ENCODE measurements around the gene AFG3L2. TPM values are rescaled to one million over a fixed set of nuclear protein-coding genes. Genes with fewer than 3 reads are reported as not detected.
A peak's percentile ranks its signal among the peaks of the same experiment; 100 is the strongest.

Gene AFG3L2
- total and polyA plus RNA-seq, 2 experiments from 2014 or later = 44.1 to 60.8 TPM

GRCh38 chr18:12336887-12337286 lies 40.1 kb downstream of the AFG3L2 start:
- no peaks in the 10 kb centered on the region for H3K36me3 ChIP-seq (replicated peaks; ENCODE audit: insufficient read depth, low read depth)
- H3K4me3 ChIP-seq = no peak overlapping the region
- H2AFZ ChIP-seq = no peak overlapping the region
- no peak overlapping the region for H3K27ac ChIP-seq
- no peaks in the 10 kb centered on the region for H3K79me2 ChIP-seq
- peak overlapping the region; percentile 34 for H3K4me2 ChIP-seq
- peak; percentile 29 for DNase-seq (ENCODE audit: low spot score)
- peaks cover 32% of the 10 kb centered on the region for H3K4me1 ChIP-seq (ENCODE audit: insufficient read depth)
- H4K20me1 ChIP-seq (ENCODE audit: insufficient read depth, poor library complexity, severe bottlenecking) = no peaks in the 10 kb centered on the region
- H3K9me3 ChIP-seq (ENCODE audit: low read depth) = no peaks in the 10 kb centered on the region
- 17% methylated on average over 6 of the region's 6 CpGs for WGBS (ENCODE audit: low lambda C conversion rate, missing lambda C conversion rate)
- no peak for TF ChIP-seq EZH2 (IDR thresholded peaks at IDR 0.05; ENCODE audit: borderline replicate concordance)
- no peak for TF ChIP-seq EZH2phosphoT487 (IDR thresholded peaks at IDR 0.05; ENCODE audit: low read depth, severe bottlenecking, unreplicated experiment)
- TF ChIP-seq CTCF (IDR thresholded peaks at IDR 0.05; ENCODE audit: poor library complexity) = no peak
- no peaks in the 10 kb centered on the region for H3K27me3 ChIP-seq
- no peaks in the 10 kb centered on the region for H3K9me2 ChIP-seq (replicated peaks; ENCODE audit: insufficient read depth)

DNA sequence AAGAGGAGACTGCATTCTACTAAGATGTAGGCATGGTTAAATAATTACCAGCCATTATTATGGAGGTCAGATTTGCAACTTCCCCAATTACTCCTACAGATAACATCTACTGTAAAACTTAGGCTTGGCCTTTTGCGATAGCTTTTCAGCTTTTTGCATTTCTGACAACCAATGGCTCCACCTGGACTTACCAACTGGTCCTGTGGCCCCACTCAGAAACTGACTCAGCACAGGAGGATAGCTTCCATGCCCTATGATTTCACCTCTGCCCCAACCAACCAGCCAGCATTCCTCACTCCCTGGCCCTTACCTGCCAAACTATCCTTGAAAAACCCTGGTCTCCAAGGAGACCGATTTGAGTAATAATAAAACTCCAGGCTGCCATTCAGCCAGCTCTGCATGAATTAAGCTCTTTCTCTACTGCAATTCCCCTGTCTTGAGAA lies 40.8 kb downstream of the AFG3L2 start:
- DNase-seq (ENCODE audit: low spot score) = no peak
- TF ChIP-seq CTCF (IDR thresholded peaks at IDR 0.05; ENCODE audit: poor library complexity) = no peak
- TF ChIP-seq EZH2 (IDR thresholded peaks at IDR 0.05; ENCODE audit: borderline replicate concordance) = no peak
- TF ChIP-seq EZH2phosphoT487 (IDR thresholded peaks at IDR 0.05; ENCODE audit: low read depth, severe bottlenecking, unreplicated experiment) = no peak
- no peaks in the 10 kb centered on the region for H3K79me2 ChIP-seq
- no peaks in the 10 kb centered on the region for H3K27me3 ChIP-seq
- H3K9me2 ChIP-seq (replicated peaks; ENCODE audit: insufficient read depth) = no peaks in the 10 kb centered on the region
- H4K20me1 ChIP-seq (ENCODE audit: insufficient read depth, poor library complexity, severe bottlenecking) = no peaks in the 10 kb centered on the region
- no peak overlapping the region for H2AFZ ChIP-seq
- H3K9me3 ChIP-seq (ENCODE audit: low read depth) = no peaks in the 10 kb centered on the region
- WGBS (ENCODE audit: low lambda C conversion rate, missing lambda C conversion rate) = 47% methylated on average over 2 of the region's 2 CpGs
- no peaks in the 10 kb centered on the region for H3K36me3 ChIP-seq (replicated peaks; ENCODE audit: insufficient read depth, low read depth)
- H3K4me2 ChIP-seq = peak overlapping the region; percentile 34
- H3K4me1 ChIP-seq (ENCODE audit: insufficient read depth) = peaks cover 32% of the 10 kb centered on the region
- no peak overlapping the region for H3K4me3 ChIP-seq
- H3K27ac ChIP-seq = no peak overlapping the region

DNA sequence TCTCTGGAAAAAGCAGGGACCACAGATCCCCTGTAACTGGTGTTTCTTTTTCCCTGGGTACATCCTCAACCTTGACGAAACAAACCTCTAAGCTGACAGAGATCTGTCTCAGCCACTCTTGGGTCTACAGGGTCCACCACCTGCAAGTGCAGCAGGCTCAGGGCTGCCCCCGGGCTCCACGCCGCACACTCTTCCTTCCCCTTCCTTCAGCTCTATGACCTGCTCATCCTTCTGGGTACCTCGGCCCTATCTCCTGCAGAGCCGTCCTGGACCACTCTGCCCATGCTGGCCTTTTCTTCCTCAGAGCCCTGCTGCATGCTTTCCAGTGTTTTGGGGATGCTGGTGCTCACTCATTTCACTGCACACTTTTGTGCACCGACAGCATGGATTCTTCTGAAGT lies 41.5 kb downstream of the AFG3L2 start:
- DNase-seq (ENCODE audit: low spot score) = no peak
- Histone ChIP-seq H3K4me1 (ENCODE audit: insufficient read depth) (peaks cover 32% of the 10 kb centered on the region), H3K9me2 (replicated peaks; ENCODE audit: insufficient read depth) (no peaks in the 10 kb centered on the region), H3K27me3 (no peaks in the 10 kb centered on the region), H2AFZ (no peak overlapping the region), H3K4me2 (no peak overlapping the region), H3K4me3 (no peak overlapping the region), H3K9me3 (ENCODE audit: low read depth) (no peaks in the 10 kb centered on the region), H3K79me2 (no peaks in the 10 kb centered on the region), H4K20me1 (ENCODE audit: insufficient read depth, poor library complexity, severe bottlenecking) (no peaks in the 10 kb centered on the region), H3K27ac (no peak overlapping the region), H3K36me3 (replicated peaks; ENCODE audit: insufficient read depth, low read depth) (no peaks in the 10 kb centered on the region)
- 85% methylated on average over 7 of the region's 7 CpGs for WGBS (ENCODE audit: low lambda C conversion rate, missing lambda C conversion rate)
- no peak for TF ChIP-seq EZH2phosphoT487 (IDR thresholded peaks at IDR 0.05; ENCODE audit: low read depth, severe bottlenecking, unreplicated experiment)
- TF ChIP-seq CTCF (IDR thresholded peaks at IDR 0.05; ENCODE audit: poor library complexity) = no peak
- TF ChIP-seq EZH2 (IDR thresholded peaks at IDR 0.05; ENCODE audit: borderline replicate concordance) = no peak

- Histone ChIP-seq H3K9me3 (ENCODE audit: low read depth) (no peaks in the 10 kb centered on the region), H3K36me3 (replicated peaks; ENCODE audit: insufficient read depth, low read depth) (no peaks in the 10 kb centered on the region)
- 54% methylated on average over 2 of the region's 2 CpGs for WGBS (ENCODE audit: low lambda C conversion rate, missing lambda C conversion rate)
These were observed 42.2 kb downstream of the AFG3L2 start for GRCh38 chr18:12334863-12335262.

More at GRCh38 chr18:12334863-12335262, 42.2 kb downstream of the AFG3L2 start:
- Histone ChIP-seq H3K79me2 (no peaks in the 10 kb centered on the region), H3K4me2 (no peak overlapping the region), H4K20me1 (ENCODE audit: insufficient read depth, poor library complexity, severe bottlenecking) (no peaks in the 10 kb centered on the region), H2AFZ (no peak overlapping the region), H3K4me1 (ENCODE audit: insufficient read depth) (peaks cover 32% of the 10 kb centered on the region), H3K27me3 (no peaks in the 10 kb centered on the region), H3K9me2 (replicated peaks; ENCODE audit: insufficient read depth) (no peaks in the 10 kb centered on the region), H3K4me3 (no peak overlapping the region), H3K27ac (no peak overlapping the region)
- DNase-seq (ENCODE audit: low spot score) = no peak
- TF ChIP-seq EZH2 (IDR thresholded peaks at IDR 0.05; ENCODE audit: borderline replicate concordance) = no peak
- no peak for TF ChIP-seq CTCF (IDR thresholded peaks at IDR 0.05; ENCODE audit: poor library complexity)
- no peak for TF ChIP-seq EZH2phosphoT487 (IDR thresholded peaks at IDR 0.05; ENCODE audit: low read depth, severe bottlenecking, unreplicated experiment)
